WTC11 (cell line): Measurements from ENCODE around the gene METTL1. TPM values are rescaled to one million over a fixed set of nuclear protein-coding genes. Genes with fewer than 3 reads are reported as not detected.

ENCODE experiments used
- ATAC-seq: fragments of 200-7000 bp; cut with Tn5 transposase; 2 replicates; pipeline ENCODE4 v1.10.0; 2021; ENCODE audit warnings: mild to moderate bottlenecking, moderate library complexity
- CTCF ChIA-PET: fragments of 300-600 bp; sonication (Branson Sonifier 250); formaldehyde crosslinking; loops from one replicate; lab custom pipeline; 2021; ENCODE audit warnings: antibody characterized with exemption; lab: Charles Lee
- POLR2A ChIA-PET: fragments of 350-600 bp; sonication (Branson Sonifier 250); formaldehyde crosslinking; loops from one replicate; lab custom pipeline; 2021; ENCODE audit warnings: antibody characterized with exemption; lab: Charles Lee
- DNase-seq: peaks from one replicate; pipeline ENCODE4 v3.0.0; 2021; ENCODE audit warnings: low spot score
- H3K27ac Mint-ChIP-seq: 2 replicates; pipeline ENCODE4 v1.8.0; 2021; ENCODE audit warnings: mixed read lengths
- H3K27me3 Mint-ChIP-seq: 2 replicates; pipeline ENCODE4 v1.8.0; 2021; ENCODE audit warnings: low read depth, mild to moderate bottlenecking, moderate library complexity, mixed read lengths
- H3K36me3 Mint-ChIP-seq: 2 replicates; pipeline ENCODE4 v1.8.0; 2021; ENCODE audit warnings: mixed read lengths
- H3K4me1 Mint-ChIP-seq: 2 replicates; pipeline ENCODE4 v1.8.0; 2022; ENCODE audit warnings: mixed read lengths
- H3K4me3 Mint-ChIP-seq: 2 replicates; pipeline ENCODE4 v1.8.0; 2021; ENCODE audit warnings: mild to moderate bottlenecking, moderate library complexity, mixed read lengths
- H3K9me3 Mint-ChIP-seq: 2 replicates; pipeline ENCODE4 v1.8.0; 2021; ENCODE audit warnings: mixed read lengths
- ATF1 ChIP-seq: sonication (generic); formaldehyde crosslinking; IDR thresholded peaks from 2 replicates; pipeline ENCODE4 v1.8.1; 2023; ENCODE audit warnings: mild to moderate bottlenecking, moderate library complexity, missing genetic modification reagents
- ELF4 ChIP-seq: sonication (generic); formaldehyde crosslinking; IDR thresholded peaks from 2 replicates; pipeline ENCODE4 v1.8.1; 2022; ENCODE audit warnings: low read depth, mild to moderate bottlenecking, moderate library complexity, missing genetic modification reagents
- GTF2I ChIP-seq: fragments of 250-450 bp; sonication (Bioruptor Pico); conservative IDR thresholded peaks from 2 replicates; pipeline ENCODE4 v1.4.0; 2021; ENCODE audit warnings: mild to moderate bottlenecking
- HMGA2 ChIP-seq: fragments of 250-450 bp; sonication (Bioruptor Pico); IDR thresholded peaks from 2 replicates; pipeline ENCODE4 v1.4.0; 2021; ENCODE audit warnings: mild to moderate bottlenecking, moderate library complexity
- NFE2L1 ChIP-seq: sonication (generic); formaldehyde crosslinking; IDR thresholded peaks from 2 replicates; pipeline ENCODE4 v1.8.1; 2023; ENCODE audit warnings: missing genetic modification reagents
- NFYB ChIP-seq: sonication (generic); formaldehyde crosslinking; conservative IDR thresholded peaks from 2 replicates; pipeline ENCODE4 v1.8.0; 2022; ENCODE audit warnings: low read depth, missing genetic modification reagents
- SP1 ChIP-seq: sonication (generic); formaldehyde crosslinking; conservative IDR thresholded peaks from 2 replicates; pipeline ENCODE4 v1.8.1; 2022; ENCODE audit warnings: missing genetic modification reagents
- TCF7 ChIP-seq: sonication (generic); formaldehyde crosslinking; IDR thresholded peaks from 2 replicates; pipeline ENCODE4 v1.8.0; 2022; ENCODE audit warnings: mild to moderate bottlenecking, low read depth, missing genetic modification reagents, moderate library complexity
- ZNF317 ChIP-seq: sonication (generic); formaldehyde crosslinking; IDR thresholded peaks from 2 replicates; pipeline ENCODE4 v1.8.1; 2023; ENCODE audit warnings: low read depth, mild to moderate bottlenecking, moderate library complexity, missing genetic modification reagents, borderline replicate concordance
- ZNF416 ChIP-seq: fragments of 250-450 bp; sonication (Bioruptor Pico); IDR thresholded peaks from 2 replicates; pipeline ENCODE4 v1.9.0; 2021; ENCODE audit warnings: mild to moderate bottlenecking, inconsistent platforms
- total RNA-seq: library from RNA; stranded (reverse); gene quantifications from 3 replicates; pipeline ENCODE4 v1.2.3, GENCODE V29; 2021
- TF ChIP-seq, protein P1 (sequence below): sonication (generic); formaldehyde crosslinking; IDR thresholded peaks from 2 replicates; pipeline ENCODE4 v1.8.0; 2022; ENCODE audit warnings: missing genetic modification reagents
- TF ChIP-seq, protein P2 (sequence below): sonication (generic); formaldehyde crosslinking; IDR thresholded peaks from 2 replicates; pipeline ENCODE4 v1.8.0; 2023; ENCODE audit warnings: missing genetic modification reagents
- TF ChIP-seq, protein P3 (sequence below): sonication (generic); formaldehyde crosslinking; IDR thresholded peaks from 2 replicates; pipeline ENCODE4 v1.8.1; 2023; ENCODE audit warnings: mild to moderate bottlenecking, missing genetic modification reagents, moderate library complexity
- TF ChIP-seq, protein P4 (sequence below): sonication (generic); formaldehyde crosslinking; IDR thresholded peaks from 2 replicates; pipeline ENCODE4 v1.8.1; 2023; ENCODE audit warnings: mild to moderate bottlenecking, missing genetic modification reagents
- TF ChIP-seq, protein P5 (sequence below): sonication (generic); formaldehyde crosslinking; IDR thresholded peaks from 2 replicates; pipeline ENCODE4 v1.8.1; 2022; ENCODE audit warnings: mild to moderate bottlenecking, missing genetic modification reagents, moderate library complexity, borderline replicate concordance
- TF ChIP-seq, protein P6 (sequence below): sonication (generic); formaldehyde crosslinking; IDR thresholded peaks from 2 replicates; pipeline ENCODE4 v1.8.1; 2022; ENCODE audit warnings: low read depth, mild to moderate bottlenecking, moderate library complexity, missing genetic modification reagents, borderline replicate concordance

METTL1 gene
- total RNA-seq, 1 experiment from 2014 or later = 25.5 TPM

DNA sequence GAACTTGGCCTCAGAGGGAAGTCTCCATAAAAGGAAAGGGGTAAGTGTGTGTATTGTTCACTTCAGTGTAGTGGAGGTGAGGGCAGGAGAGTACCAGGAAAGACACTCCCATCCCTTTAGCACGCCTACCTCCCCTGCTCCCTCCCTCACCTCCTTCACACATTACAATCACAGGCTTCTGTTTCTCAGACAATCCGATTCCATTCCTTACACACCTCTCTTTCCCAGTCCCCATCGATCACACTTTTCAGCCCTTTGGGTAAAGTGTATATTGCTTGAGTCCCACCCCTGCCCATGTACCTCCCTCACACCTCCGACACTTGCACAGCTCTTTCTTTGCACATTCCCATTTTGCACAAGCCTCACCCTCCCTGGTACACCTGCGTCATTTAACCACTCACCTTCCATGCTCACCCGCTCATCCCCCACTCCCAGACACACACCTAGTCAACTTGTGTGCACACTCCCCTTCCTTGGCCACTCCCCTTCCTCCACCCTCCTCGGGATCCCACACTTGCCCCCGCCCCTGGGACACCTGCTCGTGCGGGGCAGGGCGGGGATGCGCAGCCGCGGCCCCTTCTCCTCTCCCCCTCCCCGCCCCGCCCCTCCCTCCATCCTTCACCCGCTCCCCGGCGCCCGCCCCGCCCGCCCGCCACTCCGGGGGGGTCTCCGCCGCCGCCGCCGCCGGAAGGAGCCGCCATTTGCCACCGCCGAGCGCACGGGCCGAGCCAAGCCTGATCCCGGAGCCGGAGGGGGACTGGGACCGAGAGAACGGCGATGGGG is 17.3 kb downstream of the METTL1 start, which contains the start of gene MARCHF9:
TSS of gene MARCHF9 (plus strand) at position 693 of the 783 bp plus-strand sequence. CDS start 426 bp downstream, outside the sequence.
- Mint-ChIP-seq H3K9me3 (no peaks in the 10 kb centered on the region), H3K4me3 (peak within 1 kb of the TSS; percentile 89), H3K36me3 (peaks cover 16% of the 10 kb centered on the region), H3K4me1 (peaks cover 48% of the 10 kb centered on the region), H3K27ac (peak within 1 kb of the TSS; percentile 58), H3K27me3 (peaks cover 63% of the 10 kb centered on the region)
- peak; percentile 37 for ATAC-seq
- ChIA-PET POLR2A (no interaction called here), CTCF (interaction anchor here (1.0 kb wide), 1 partner anchor 13 kb away, joined by 4 read pairs; the partner anchor contains the start of gene CYP27B1)
- TF ChIP-seq, protein P1, sequence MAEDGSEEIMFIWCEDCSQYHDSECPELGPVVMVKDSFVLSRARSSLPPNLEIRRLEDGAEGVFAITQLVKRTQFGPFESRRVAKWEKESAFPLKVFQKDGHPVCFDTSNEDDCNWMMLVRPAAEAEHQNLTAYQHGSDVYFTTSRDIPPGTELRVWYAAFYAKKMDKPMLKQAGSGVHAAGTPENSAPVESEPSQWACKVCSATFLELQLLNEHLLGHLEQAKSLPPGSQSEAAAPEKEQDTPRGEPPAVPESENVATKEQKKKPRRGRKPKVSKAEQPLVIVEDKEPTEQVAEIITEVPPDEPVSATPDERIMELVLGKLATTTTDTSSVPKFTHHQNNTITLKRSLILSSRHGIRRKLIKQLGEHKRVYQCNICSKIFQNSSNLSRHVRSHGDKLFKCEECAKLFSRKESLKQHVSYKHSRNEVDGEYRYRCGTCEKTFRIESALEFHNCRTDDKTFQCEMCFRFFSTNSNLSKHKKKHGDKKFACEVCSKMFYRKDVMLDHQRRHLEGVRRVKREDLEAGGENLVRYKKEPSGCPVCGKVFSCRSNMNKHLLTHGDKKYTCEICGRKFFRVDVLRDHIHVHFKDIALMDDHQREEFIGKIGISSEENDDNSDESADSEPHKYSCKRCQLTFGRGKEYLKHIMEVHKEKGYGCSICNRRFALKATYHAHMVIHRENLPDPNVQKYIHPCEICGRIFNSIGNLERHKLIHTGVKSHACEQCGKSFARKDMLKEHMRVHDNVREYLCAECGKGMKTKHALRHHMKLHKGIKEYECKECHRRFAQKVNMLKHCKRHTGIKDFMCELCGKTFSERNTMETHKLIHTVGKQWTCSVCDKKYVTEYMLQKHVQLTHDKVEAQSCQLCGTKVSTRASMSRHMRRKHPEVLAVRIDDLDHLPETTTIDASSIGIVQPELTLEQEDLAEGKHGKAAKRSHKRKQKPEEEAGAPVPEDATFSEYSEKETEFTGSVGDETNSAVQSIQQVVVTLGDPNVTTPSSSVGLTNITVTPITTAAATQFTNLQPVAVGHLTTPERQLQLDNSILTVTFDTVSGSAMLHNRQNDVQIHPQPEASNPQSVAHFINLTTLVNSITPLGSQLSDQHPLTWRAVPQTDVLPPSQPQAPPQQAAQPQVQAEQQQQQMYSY (CRISPR knock-in tag) = peak; percentile 53
- TF ChIP-seq, protein P2, sequence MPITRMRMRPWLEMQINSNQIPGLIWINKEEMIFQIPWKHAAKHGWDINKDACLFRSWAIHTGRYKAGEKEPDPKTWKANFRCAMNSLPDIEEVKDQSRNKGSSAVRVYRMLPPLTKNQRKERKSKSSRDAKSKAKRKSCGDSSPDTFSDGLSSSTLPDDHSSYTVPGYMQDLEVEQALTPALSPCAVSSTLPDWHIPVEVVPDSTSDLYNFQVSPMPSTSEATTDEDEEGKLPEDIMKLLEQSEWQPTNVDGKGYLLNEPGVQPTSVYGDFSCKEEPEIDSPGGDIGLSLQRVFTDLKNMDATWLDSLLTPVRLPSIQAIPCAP = no peak
- TF ChIP-seq, protein P3, sequence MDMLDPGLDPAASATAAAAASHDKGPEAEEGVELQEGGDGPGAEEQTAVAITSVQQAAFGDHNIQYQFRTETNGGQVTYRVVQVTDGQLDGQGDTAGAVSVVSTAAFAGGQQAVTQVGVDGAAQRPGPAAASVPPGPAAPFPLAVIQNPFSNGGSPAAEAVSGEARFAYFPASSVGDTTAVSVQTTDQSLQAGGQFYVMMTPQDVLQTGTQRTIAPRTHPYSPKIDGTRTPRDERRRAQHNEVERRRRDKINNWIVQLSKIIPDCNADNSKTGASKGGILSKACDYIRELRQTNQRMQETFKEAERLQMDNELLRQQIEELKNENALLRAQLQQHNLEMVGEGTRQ (CRISPR knock-in tag) = peak; percentile 45; the same call in 1 of the 2 replicates
- TF ChIP-seq SP1 (CRISPR knock-in tag) (peak; percentile 32; the same call in 1 of the 2 replicates), ZNF317 (no peak)
- TF ChIP-seq, protein P4, sequence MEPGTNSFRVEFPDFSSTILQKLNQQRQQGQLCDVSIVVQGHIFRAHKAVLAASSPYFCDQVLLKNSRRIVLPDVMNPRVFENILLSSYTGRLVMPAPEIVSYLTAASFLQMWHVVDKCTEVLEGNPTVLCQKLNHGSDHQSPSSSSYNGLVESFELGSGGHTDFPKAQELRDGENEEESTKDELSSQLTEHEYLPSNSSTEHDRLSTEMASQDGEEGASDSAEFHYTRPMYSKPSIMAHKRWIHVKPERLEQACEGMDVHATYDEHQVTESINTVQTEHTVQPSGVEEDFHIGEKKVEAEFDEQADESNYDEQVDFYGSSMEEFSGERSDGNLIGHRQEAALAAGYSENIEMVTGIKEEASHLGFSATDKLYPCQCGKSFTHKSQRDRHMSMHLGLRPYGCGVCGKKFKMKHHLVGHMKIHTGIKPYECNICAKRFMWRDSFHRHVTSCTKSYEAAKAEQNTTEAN (CRISPR knock-in tag) = peak; percentile 97; the same call in 1 of the 2 replicates
- peak; percentile 77 for DNase-seq

DNA sequence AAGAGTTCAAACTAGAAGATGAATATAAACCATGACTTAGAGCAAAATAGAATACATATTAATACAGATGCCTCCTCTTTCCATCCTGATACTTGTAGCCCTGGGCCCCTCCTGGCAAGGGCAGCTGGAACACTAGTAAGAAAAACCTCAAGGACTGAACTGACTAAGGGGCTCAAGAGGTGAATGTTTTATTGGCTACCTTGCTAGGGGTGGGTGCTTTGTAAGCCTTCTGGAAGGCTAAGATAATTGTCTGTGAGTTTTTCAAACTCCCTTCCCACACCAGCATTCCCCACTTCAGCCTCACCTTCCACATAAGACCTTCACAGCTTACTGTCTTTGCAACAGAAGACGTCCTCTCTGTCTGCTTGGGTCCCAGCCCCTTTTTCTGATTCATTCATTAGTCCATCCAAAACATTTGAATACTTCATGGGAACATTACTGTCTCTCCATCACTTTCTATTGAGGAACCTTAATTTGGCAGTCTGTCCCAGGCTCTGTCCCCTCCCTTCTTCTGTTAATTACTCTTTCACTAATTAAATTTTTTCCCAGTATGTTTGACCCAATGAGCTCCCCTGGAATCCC is 18.1 kb downstream of the METTL1 start:
- Mint-ChIP-seq H3K4me3 (peak overlapping the region; percentile 89), H3K9me3 (no peaks in the 10 kb centered on the region), H3K27ac (no peak overlapping the region), H3K4me1 (peaks cover 48% of the 10 kb centered on the region), H3K27me3 (peaks cover 55% of the 10 kb centered on the region), H3K36me3 (peaks cover 24% of the 10 kb centered on the region)
- POLR2A ChIA-PET = no interaction called here
- ATAC-seq = no peak
- CTCF ChIA-PET = interaction anchor here (1.0 kb wide), 1 partner anchor 14 kb away, joined by 4 read pairs; the partner anchor contains the start of gene CYP27B1
- no peak for DNase-seq
- TF ChIP-seq ELF4 (CRISPR knock-in tag) = no peak
- no peak for TF ChIP-seq TCF7 (CRISPR knock-in tag)
- TF ChIP-seq ZNF317 = no peak
- no peak for TF ChIP-seq HMGA2 (CRISPR knock-in tag)
- no peak for TF ChIP-seq NFYB (CRISPR knock-in tag)
- TF ChIP-seq NFE2L1 = no peak
- no peak for TF ChIP-seq ATF1 (CRISPR knock-in tag)
- TF ChIP-seq ZNF416 (CRISPR knock-in tag) = no peak
- TF ChIP-seq, protein P5, sequence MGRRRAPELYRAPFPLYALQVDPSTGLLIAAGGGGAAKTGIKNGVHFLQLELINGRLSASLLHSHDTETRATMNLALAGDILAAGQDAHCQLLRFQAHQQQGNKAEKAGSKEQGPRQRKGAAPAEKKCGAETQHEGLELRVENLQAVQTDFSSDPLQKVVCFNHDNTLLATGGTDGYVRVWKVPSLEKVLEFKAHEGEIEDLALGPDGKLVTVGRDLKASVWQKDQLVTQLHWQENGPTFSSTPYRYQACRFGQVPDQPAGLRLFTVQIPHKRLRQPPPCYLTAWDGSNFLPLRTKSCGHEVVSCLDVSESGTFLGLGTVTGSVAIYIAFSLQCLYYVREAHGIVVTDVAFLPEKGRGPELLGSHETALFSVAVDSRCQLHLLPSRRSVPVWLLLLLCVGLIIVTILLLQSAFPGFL = no peak
- TF ChIP-seq GTF2I = no peak
- TF ChIP-seq, protein P1 (CRISPR knock-in tag) = no peak
- TF ChIP-seq, protein P2 = no peak
- TF ChIP-seq, protein P6, sequence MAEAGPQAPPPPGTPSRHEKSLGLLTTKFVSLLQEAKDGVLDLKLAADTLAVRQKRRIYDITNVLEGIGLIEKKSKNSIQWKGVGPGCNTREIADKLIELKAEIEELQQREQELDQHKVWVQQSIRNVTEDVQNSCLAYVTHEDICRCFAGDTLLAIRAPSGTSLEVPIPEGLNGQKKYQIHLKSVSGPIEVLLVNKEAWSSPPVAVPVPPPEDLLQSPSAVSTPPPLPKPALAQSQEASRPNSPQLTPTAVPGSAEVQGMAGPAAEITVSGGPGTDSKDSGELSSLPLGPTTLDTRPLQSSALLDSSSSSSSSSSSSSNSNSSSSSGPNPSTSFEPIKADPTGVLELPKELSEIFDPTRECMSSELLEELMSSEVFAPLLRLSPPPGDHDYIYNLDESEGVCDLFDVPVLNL = no peak
